WTC11 (cell line): Measurements from ENCODE around the gene SLC5A10.

Experiments
- CTCF ChIP-seq: fragments of 200-600 bp; IDR thresholded peaks from 2 replicates; pipeline ENCODE4 v1.8.0; 2022; ENCODE audit warnings: antibody characterized with exemption
- ETV6 ChIP-seq: sonication (generic); formaldehyde crosslinking; IDR thresholded peaks from 2 replicates; pipeline ENCODE4 v1.8.1; 2022; ENCODE audit warnings: mild to moderate bottlenecking, missing genetic modification reagents
- FOXK1 ChIP-seq: sonication (generic); formaldehyde crosslinking; IDR thresholded peaks from 2 replicates; pipeline ENCODE4 v1.8.0; 2022; ENCODE audit warnings: mild to moderate bottlenecking, moderate library complexity, missing genetic modification reagents
- FOXP1 ChIP-seq: sonication (generic); formaldehyde crosslinking; IDR thresholded peaks from 2 replicates; pipeline ENCODE4 v1.8.0; 2022; ENCODE audit warnings: missing genetic modification reagents, mild to moderate bottlenecking, moderate library complexity, borderline replicate concordance
- NFYB ChIP-seq: sonication (generic); formaldehyde crosslinking; conservative IDR thresholded peaks from 2 replicates; pipeline ENCODE4 v1.8.0; 2022; ENCODE audit warnings: low read depth, missing genetic modification reagents
- NR1H2 ChIP-seq: sonication (generic); formaldehyde crosslinking; IDR thresholded peaks from 2 replicates; pipeline ENCODE4 v1.9.0; 2021; ENCODE audit warnings: mild to moderate bottlenecking, moderate library complexity, missing genetic modification reagents
- TEAD1 ChIP-seq: sonication (generic); formaldehyde crosslinking; IDR thresholded peaks from 2 replicates; pipeline ENCODE4 v1.8.0; 2022; ENCODE audit warnings: mild to moderate bottlenecking, missing genetic modification reagents
- TP53 ChIP-seq: sonication (generic); formaldehyde crosslinking; IDR thresholded peaks from 2 replicates; pipeline ENCODE4 v1.8.1; 2023; ENCODE audit warnings: mild to moderate bottlenecking, missing genetic modification reagents
- ZNF219 ChIP-seq: sonication (generic); formaldehyde crosslinking; IDR thresholded peaks from 2 replicates; pipeline ENCODE4 v1.8.0; 2023; ENCODE audit warnings: missing genetic modification reagents, mild to moderate bottlenecking, borderline replicate concordance
- ZNF232 ChIP-seq: sonication (generic); formaldehyde crosslinking; IDR thresholded peaks from 2 replicates; pipeline ENCODE4 v1.8.0; 2022; ENCODE audit warnings: mild to moderate bottlenecking, missing genetic modification reagents
- ZSCAN18 ChIP-seq: fragments of 250-450 bp; sonication (Bioruptor Pico); IDR thresholded peaks from 2 replicates; pipeline ENCODE4 v2.1.2; 2022; ENCODE audit warnings: mild to moderate bottlenecking, moderate library complexity

GRCh38 chr17:18981642-18982424 lies 29.9 kb downstream of the SLC5A10 start:
- TF ChIP-seq TP53 (CRISPR knock-in tag) (no peak), FOXK1 (CRISPR knock-in tag) (no peak), NFYB (CRISPR knock-in tag) (no peak), ZNF232 (CRISPR knock-in tag) (no peak), ZSCAN18 (CRISPR knock-in tag) (no peak), FOXP1 (CRISPR knock-in tag) (no peak), NR1H2 (CRISPR knock-in tag) (no peak), TEAD1 (CRISPR knock-in tag) (no peak), ETV6 (CRISPR knock-in tag) (no peak), CTCF (no peak), ZNF219 (CRISPR knock-in tag) (no peak)
